WTC11 (cell line): ENCODE data around the gene PDIA6. TPM values are rescaled to one million over a fixed set of nuclear protein-coding genes. Genes with fewer than 3 reads are reported as not detected.

Source experiments
- ATAC-seq: fragments of 200-7000 bp; cut with Tn5 transposase; 2 replicates; pipeline ENCODE4 v1.10.0; 2021; ENCODE audit warnings: mild to moderate bottlenecking, moderate library complexity
- CTCF ChIA-PET: fragments of 300-600 bp; sonication (Branson Sonifier 250); formaldehyde crosslinking; loops from one replicate; lab custom pipeline; 2021; ENCODE audit warnings: antibody characterized with exemption; lab: Charles Lee
- POLR2A ChIA-PET: fragments of 350-600 bp; sonication (Branson Sonifier 250); formaldehyde crosslinking; loops from one replicate; lab custom pipeline; 2021; ENCODE audit warnings: antibody characterized with exemption; lab: Charles Lee
- DNase-seq: peaks from one replicate; pipeline ENCODE4 v3.0.0; 2021; ENCODE audit warnings: low spot score
- H3K27ac Mint-ChIP-seq: 2 replicates; pipeline ENCODE4 v1.8.0; 2021; ENCODE audit warnings: mixed read lengths
- H3K27me3 Mint-ChIP-seq: 2 replicates; pipeline ENCODE4 v1.8.0; 2021; ENCODE audit warnings: low read depth, mild to moderate bottlenecking, moderate library complexity, mixed read lengths
- H3K36me3 Mint-ChIP-seq: 2 replicates; pipeline ENCODE4 v1.8.0; 2021; ENCODE audit warnings: mixed read lengths
- H3K4me1 Mint-ChIP-seq: 2 replicates; pipeline ENCODE4 v1.8.0; 2022; ENCODE audit warnings: mixed read lengths
- H3K4me3 Mint-ChIP-seq: 2 replicates; pipeline ENCODE4 v1.8.0; 2021; ENCODE audit warnings: mild to moderate bottlenecking, moderate library complexity, mixed read lengths
- H3K9me3 Mint-ChIP-seq: 2 replicates; pipeline ENCODE4 v1.8.0; 2021; ENCODE audit warnings: mixed read lengths
- ATF3 ChIP-seq: sonication (generic); formaldehyde crosslinking; conservative IDR thresholded peaks from 2 replicates; pipeline ENCODE4 v1.8.1; 2022; ENCODE audit warnings: mild to moderate bottlenecking, missing genetic modification reagents
- ATF6 ChIP-seq: sonication (generic); formaldehyde crosslinking; IDR thresholded peaks from 2 replicates; pipeline ENCODE4 v1.8.1; 2023; ENCODE audit warnings: mild to moderate bottlenecking, missing genetic modification reagents
- ELF4 ChIP-seq: sonication (generic); formaldehyde crosslinking; IDR thresholded peaks from 2 replicates; pipeline ENCODE4 v1.8.1; 2022; ENCODE audit warnings: low read depth, mild to moderate bottlenecking, moderate library complexity, missing genetic modification reagents
- EMX1 ChIP-seq: fragments of 250-450 bp; sonication (Bioruptor Pico); IDR thresholded peaks from 2 replicates; pipeline ENCODE4 v1.8.0; 2021; ENCODE audit warnings: mild to moderate bottlenecking
- NFYB ChIP-seq: sonication (generic); formaldehyde crosslinking; conservative IDR thresholded peaks from 2 replicates; pipeline ENCODE4 v1.8.0; 2022; ENCODE audit warnings: low read depth, missing genetic modification reagents
- NR1H2 ChIP-seq: sonication (generic); formaldehyde crosslinking; IDR thresholded peaks from 2 replicates; pipeline ENCODE4 v1.9.0; 2021; ENCODE audit warnings: mild to moderate bottlenecking, moderate library complexity, missing genetic modification reagents
- TP53 ChIP-seq: sonication (generic); formaldehyde crosslinking; IDR thresholded peaks from 2 replicates; pipeline ENCODE4 v1.8.1; 2023; ENCODE audit warnings: mild to moderate bottlenecking, missing genetic modification reagents
- USF2 ChIP-seq: sonication (generic); formaldehyde crosslinking; IDR thresholded peaks from 2 replicates; pipeline ENCODE4 v1.8.1; 2023; ENCODE audit warnings: mild to moderate bottlenecking, missing genetic modification reagents, moderate library complexity
- ZBTB21 ChIP-seq: sonication (generic); formaldehyde crosslinking; IDR thresholded peaks from 2 replicates; pipeline ENCODE4 v1.8.1; 2023; ENCODE audit warnings: mild to moderate bottlenecking, missing genetic modification reagents, borderline replicate concordance
- ZNF121 ChIP-seq: sonication (generic); formaldehyde crosslinking; IDR thresholded peaks from 2 replicates; pipeline ENCODE4 v1.8.0; 2023; ENCODE audit warnings: missing genetic modification reagents
- total RNA-seq: library from RNA; stranded (reverse); gene quantifications from 3 replicates; pipeline ENCODE4 v1.2.3, GENCODE V29; 2021
- TF ChIP-seq, protein P1 (sequence below): sonication (generic); formaldehyde crosslinking; IDR thresholded peaks from 2 replicates; pipeline ENCODE4 v1.8.0; 2023; ENCODE audit warnings: mild to moderate bottlenecking, missing genetic modification reagents
- TF ChIP-seq, protein P2 (sequence below): fragments of 250-450 bp; sonication (Bioruptor Pico); IDR thresholded peaks from 2 replicates; pipeline ENCODE4 v1.9.0; 2021; ENCODE audit warnings: moderate library complexity, mild to moderate bottlenecking, inconsistent platforms, borderline replicate concordance
- TF ChIP-seq, protein P3 (sequence below): fragments of 250-450 bp; sonication (Bioruptor Pico); IDR thresholded peaks from 2 replicates; pipeline ENCODE4 v2.1.2; 2022; ENCODE audit warnings: mild to moderate bottlenecking, moderate library complexity
- TF ChIP-seq, protein P4 (sequence below): sonication (generic); formaldehyde crosslinking; IDR thresholded peaks from 2 replicates; pipeline ENCODE4 v1.8.1; 2023; ENCODE audit warnings: mild to moderate bottlenecking, missing genetic modification reagents, moderate library complexity

Gene PDIA6
- total RNA-seq, 1 experiment from 2014 or later: 331 TPM

DNA sequence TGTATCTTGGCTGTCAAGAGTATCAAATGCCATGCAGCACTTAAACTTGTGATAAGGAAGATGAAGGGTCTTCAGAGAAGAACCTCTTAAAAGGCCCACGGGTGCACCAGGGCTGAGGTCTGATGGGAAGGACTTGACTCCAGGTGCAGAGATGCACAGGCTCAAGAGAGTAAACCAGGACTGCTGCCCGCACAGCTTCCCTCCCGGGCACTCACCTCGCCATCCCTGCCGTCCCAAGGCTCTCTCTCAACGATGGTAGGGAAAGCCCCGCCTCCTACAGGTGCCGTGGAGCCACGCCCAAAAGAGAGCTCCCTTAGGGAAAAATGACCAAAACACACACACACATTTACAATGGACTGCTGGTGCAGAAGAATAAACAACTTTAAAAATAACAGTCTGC is 27.9 kb downstream of the PDIA6 start (continued):
- no peak for TF ChIP-seq ATF6 (CRISPR knock-in tag)
- TF ChIP-seq, protein P1, sequence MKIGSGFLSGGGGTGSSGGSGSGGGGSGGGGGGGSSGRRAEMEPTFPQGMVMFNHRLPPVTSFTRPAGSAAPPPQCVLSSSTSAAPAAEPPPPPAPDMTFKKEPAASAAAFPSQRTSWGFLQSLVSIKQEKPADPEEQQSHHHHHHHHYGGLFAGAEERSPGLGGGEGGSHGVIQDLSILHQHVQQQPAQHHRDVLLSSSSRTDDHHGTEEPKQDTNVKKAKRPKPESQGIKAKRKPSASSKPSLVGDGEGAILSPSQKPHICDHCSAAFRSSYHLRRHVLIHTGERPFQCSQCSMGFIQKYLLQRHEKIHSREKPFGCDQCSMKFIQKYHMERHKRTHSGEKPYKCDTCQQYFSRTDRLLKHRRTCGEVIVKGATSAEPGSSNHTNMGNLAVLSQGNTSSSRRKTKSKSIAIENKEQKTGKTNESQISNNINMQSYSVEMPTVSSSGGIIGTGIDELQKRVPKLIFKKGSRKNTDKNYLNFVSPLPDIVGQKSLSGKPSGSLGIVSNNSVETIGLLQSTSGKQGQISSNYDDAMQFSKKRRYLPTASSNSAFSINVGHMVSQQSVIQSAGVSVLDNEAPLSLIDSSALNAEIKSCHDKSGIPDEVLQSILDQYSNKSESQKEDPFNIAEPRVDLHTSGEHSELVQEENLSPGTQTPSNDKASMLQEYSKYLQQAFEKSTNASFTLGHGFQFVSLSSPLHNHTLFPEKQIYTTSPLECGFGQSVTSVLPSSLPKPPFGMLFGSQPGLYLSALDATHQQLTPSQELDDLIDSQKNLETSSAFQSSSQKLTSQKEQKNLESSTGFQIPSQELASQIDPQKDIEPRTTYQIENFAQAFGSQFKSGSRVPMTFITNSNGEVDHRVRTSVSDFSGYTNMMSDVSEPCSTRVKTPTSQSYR (CRISPR knock-in tag): no peak
- no peak for TF ChIP-seq ELF4
- no peak for TF ChIP-seq TP53 (CRISPR knock-in tag)

DNA sequence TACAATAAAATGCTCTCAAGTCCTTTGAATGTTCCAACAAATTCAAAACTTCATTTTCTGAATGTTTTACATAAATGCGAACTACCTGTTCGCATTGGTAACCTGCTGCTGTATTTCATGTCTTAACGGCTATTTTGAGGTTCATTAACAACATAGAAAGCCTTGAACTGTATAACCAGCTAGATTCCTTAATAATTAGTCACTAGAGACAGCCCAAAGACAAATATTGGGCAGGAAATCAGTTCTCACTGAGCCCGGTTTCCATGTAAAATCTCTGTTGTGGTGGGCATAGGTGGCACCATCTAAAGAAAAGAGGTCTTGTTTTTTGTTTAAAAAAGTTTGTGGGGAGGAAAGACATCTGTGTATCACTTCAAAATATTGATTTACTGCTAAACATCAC is 29.2 kb downstream of the PDIA6 start:
- no peak for DNase-seq
- Mint-ChIP-seq H3K4me3 (no peak overlapping the region), H3K4me1 (no peaks in the 10 kb centered on the region), H3K9me3 (no peaks in the 10 kb centered on the region), H3K36me3 (peaks cover 78% of the 10 kb centered on the region), H3K27me3 (no peaks in the 10 kb centered on the region), H3K27ac (no peak overlapping the region)
- ChIA-PET POLR2A (no interaction called here), CTCF (no interaction called here)
- ATAC-seq: no peak
- TF ChIP-seq NFYB (CRISPR knock-in tag) (no peak), ZBTB21 (CRISPR knock-in tag) (no peak), EMX1 (no peak)
- TF ChIP-seq, protein P2, sequence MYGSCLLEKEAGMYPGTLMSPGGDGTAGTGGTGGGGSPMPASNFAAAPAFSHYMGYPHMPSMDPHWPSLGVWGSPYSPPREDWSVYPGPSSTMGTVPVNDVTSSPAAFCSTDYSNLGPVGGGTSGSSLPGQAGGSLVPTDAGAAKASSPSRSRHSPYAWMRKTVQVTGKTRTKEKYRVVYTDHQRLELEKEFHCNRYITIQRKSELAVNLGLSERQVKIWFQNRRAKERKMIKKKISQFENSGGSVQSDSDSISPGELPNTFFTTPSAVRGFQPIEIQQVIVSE (CRISPR knock-in tag): no peak
- TF ChIP-seq, protein P3, sequence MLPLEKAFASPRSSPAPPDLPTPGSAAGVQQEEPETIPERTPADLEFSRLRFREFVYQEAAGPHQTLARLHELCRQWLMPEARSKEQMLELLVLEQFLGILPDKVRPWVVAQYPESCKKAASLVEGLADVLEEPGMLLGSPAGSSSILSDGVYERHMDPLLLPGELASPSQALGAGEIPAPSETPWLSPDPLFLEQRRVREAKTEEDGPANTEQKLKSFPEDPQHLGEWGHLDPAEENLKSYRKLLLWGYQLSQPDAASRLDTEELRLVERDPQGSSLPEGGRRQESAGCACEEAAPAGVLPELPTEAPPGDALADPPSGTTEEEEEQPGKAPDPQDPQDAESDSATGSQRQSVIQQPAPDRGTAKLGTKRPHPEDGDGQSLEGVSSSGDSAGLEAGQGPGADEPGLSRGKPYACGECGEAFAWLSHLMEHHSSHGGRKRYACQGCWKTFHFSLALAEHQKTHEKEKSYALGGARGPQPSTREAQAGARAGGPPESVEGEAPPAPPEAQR (CRISPR knock-in tag): no peak

GRCh38 chr2:10781746-10782145 is 30.8 kb downstream of the PDIA6 start:
- POLR2A ChIA-PET: no interaction called here
- CTCF ChIA-PET: interaction anchor here (0.6 kb wide), 1 partner anchor 53 kb away, joined by 3 read pairs; no protein-coding TSS in a partner anchor
- H3K4me3 Mint-ChIP-seq: no peak overlapping the region
- no peak overlapping the region for H3K27ac Mint-ChIP-seq
- no peaks in the 10 kb centered on the region for H3K4me1 Mint-ChIP-seq
- H3K36me3 Mint-ChIP-seq: peaks cover 61% of the 10 kb centered on the region
- ATAC-seq (no peak), DNase-seq (no peak)
- no peaks in the 10 kb centered on the region for H3K9me3 Mint-ChIP-seq
- TF ChIP-seq ATF3 (CRISPR knock-in tag): no peak
- TF ChIP-seq ATF6 (CRISPR knock-in tag): no peak
- TF ChIP-seq, protein P4, sequence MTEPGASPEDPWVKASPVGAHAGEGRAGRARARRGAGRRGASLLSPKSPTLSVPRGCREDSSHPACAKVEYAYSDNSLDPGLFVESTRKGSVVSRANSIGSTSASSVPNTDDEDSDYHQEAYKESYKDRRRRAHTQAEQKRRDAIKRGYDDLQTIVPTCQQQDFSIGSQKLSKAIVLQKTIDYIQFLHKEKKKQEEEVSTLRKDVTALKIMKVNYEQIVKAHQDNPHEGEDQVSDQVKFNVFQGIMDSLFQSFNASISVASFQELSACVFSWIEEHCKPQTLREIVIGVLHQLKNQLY (CRISPR knock-in tag): no peak
- no peak for TF ChIP-seq USF2
- no peak for TF ChIP-seq NR1H2 (CRISPR knock-in tag)
- TF ChIP-seq ZNF121 (CRISPR knock-in tag): no peak
- no peaks in the 10 kb centered on the region for H3K27me3 Mint-ChIP-seq
